ENCODE results near the gene SHB.

Gene SHB

GRCh38 chr9:38006163-38006562 is 62.9 kb downstream of the SHB start:
- Mint-ChIP-seq H3K9me3 (no peaks in the 10 kb centered on the region), H3K27ac (no peak overlapping the region), H3K4me3 (no peak overlapping the region), H3K4me1 (ENCODE audit: low read depth) (peaks cover 29% of the 10 kb centered on the region), H3K27me3 (no peaks in the 10 kb centered on the region), H3K36me3 (ENCODE audit: low read depth) (no peaks in the 10 kb centered on the region)

DNA sequence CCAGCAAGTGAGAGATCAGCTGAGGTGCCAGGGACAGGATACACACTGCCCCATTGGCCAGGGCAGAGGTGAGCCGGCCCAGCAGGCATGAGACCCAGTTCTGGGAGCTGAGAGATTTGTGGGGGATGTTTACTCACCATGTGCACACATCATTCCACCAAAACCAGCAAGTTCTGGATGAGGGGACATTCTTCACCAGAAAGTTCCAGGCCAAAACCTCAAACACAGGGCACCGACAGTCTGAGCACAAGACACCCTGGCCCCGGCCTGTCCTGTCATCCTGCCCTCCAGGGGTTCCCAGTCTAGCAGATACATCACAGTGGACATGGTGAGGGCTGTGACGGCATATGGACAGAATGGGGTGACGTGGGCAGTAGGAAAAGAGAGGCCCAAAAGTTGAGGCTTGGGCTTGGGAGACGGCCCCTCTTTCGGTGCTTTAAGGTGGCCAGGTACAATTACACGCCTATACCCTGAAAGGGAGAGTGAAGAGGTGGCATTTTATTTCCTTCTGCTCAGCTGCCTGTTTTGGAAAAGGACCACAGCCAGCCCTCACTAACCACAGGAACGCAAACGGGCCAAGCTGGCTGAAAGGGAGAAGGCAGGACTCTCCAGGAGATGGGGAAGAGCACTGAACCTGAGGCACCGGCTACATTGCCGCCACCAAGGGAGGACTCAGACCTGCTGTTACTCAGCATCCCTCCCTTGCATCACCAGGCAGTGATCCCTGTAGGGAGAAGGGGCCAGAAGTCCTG is 64.0 kb downstream of the SHB start:
- no peaks in the 10 kb centered on the region for H3K27me3 Mint-ChIP-seq
- H3K4me1 Mint-ChIP-seq (ENCODE audit: low read depth), result peaks cover 29% of the 10 kb centered on the region
- no peaks in the 10 kb centered on the region for H3K9me3 Mint-ChIP-seq
- peak overlapping the region; percentile 45 for H3K27ac Mint-ChIP-seq
- H3K36me3 Mint-ChIP-seq (ENCODE audit: low read depth), result no peaks in the 10 kb centered on the region
- no peak overlapping the region for H3K4me3 Mint-ChIP-seq

DNA sequence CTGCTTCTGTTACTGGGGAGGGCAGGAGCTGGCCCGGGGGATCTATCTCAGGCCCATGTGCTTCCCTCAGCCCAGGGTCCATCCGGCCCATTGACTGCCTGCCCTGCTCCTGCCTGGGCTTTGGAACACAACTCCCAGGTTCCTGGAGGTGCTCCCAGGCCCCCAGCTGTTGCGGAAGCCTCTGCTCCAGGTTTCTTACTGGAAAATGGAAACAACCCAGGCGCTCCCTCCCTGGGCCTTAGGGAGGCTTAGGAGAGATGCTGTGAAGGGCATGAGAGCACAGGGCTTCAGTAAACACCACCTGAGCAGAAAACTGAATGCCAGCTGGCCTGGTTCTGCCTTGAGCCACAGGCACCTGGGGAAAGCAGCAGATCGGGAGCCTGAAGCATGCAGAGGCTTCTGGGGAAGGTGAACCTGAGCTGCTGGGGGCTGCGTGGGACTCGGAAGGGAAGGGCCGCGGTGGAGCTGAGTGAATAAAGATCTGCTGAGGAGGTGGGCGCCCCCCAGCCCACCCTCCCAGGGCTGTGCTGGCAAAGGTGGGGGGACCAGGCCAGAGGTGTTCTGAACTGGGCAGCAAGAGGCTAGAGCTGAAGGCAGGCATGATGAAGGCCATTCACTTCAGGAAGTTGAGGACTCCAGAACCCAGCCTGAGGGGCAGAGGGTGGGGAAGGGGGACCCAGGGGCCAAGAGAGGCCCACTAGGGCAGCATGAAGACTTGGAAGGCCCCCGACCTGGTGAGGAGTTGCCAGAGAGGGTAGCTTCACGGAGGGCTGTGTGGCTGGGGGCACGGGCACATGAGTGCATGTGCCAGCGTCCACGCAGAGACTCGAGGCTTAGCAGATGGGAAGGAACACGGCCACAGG is 64.8 kb downstream of the SHB start:
- Mint-ChIP-seq H3K27ac (no peak overlapping the region), H3K36me3 (ENCODE audit: low read depth) (no peaks in the 10 kb centered on the region), H3K9me3 (no peaks in the 10 kb centered on the region), H3K4me1 (ENCODE audit: low read depth) (peaks cover 32% of the 10 kb centered on the region), H3K4me3 (no peak overlapping the region), H3K27me3 (no peaks in the 10 kb centered on the region)

GRCh38 chr9:38003230-38003629 is 65.8 kb downstream of the SHB start:
- H3K4me1 Mint-ChIP-seq (ENCODE audit: low read depth), result peaks cover 30% of the 10 kb centered on the region
- no peak overlapping the region for H3K27ac Mint-ChIP-seq
- no peaks in the 10 kb centered on the region for H3K27me3 Mint-ChIP-seq
- H3K9me3 Mint-ChIP-seq, result no peaks in the 10 kb centered on the region
- H3K36me3 Mint-ChIP-seq (ENCODE audit: low read depth), result no peaks in the 10 kb centered on the region
- H3K4me3 Mint-ChIP-seq, result no peak overlapping the region

DNA sequence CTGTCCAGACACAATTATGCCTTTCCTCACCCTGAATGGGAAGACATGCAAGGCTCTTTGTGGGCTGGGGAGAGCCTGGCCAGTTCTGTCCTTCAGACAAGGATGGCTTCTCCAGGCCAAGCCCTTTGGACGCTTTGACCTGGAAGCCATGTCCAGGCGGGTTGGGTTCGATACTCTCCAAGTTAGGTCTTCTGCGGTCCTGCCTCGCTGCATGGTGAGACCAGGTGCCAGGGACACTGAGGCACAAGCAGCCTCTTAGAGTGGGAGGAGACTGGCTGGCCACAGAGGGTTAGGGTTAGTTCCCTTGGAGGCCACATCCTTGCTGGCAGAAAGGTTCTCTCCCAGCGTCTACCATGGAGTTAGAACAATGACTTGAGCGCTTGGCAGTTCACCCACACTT is 67.6 kb downstream of the SHB start:
- H3K4me1 Mint-ChIP-seq (ENCODE audit: low read depth), result peaks cover 14% of the 10 kb centered on the region
- H3K27ac Mint-ChIP-seq, result no peak overlapping the region
- H3K9me3 Mint-ChIP-seq, result no peaks in the 10 kb centered on the region
- H3K4me3 Mint-ChIP-seq, result no peak overlapping the region
- H3K27me3 Mint-ChIP-seq, result no peaks in the 10 kb centered on the region
- H3K36me3 Mint-ChIP-seq (ENCODE audit: low read depth), result no peaks in the 10 kb centered on the region

GRCh38 chr9:38000735-38001134 is 68.3 kb downstream of the SHB start:
- Mint-ChIP-seq H3K4me1 (ENCODE audit: low read depth) (peaks cover 15% of the 10 kb centered on the region), H3K27me3 (no peaks in the 10 kb centered on the region), H3K27ac (peak overlapping the region; percentile 13), H3K9me3 (no peaks in the 10 kb centered on the region), H3K4me3 (no peak overlapping the region), H3K36me3 (ENCODE audit: low read depth) (no peaks in the 10 kb centered on the region)

- Mint-ChIP-seq H3K4me3 (no peak overlapping the region), H3K27me3 (no peaks in the 10 kb centered on the region)
Measured at GRCh38 chr9:38000332-38000731, 68.7 kb downstream of the SHB start.

DNA sequence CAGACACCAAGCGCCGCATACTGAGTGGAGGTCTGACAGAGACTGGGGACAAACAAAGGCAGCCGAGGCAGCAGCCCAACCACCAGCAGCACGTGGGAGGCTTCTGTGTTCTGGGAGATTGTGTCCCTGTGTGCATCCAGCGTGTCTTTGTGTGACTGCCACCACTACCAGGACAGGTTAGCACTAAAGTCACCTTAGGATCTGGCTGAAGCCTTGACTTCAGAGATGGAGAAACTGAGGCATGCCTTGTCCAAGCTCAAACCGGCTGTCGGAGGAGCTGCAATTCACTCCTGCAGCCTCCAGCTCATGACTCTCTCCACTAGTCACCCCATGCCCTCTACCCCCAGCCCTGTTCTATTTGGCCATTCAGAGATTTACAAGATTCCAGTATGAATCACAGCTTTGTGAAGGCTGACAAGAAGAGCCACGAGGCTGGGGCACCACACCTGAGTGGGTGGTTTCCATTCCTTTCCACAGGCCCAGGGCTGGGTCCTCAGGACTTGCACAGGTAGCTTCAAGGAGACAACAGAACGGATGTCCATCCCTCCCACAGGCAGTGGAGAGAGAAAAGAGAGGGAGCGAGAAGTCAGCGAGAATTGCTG is 69.3 kb downstream of the SHB start:
- H3K4me3 Mint-ChIP-seq, result no peak overlapping the region
- no peaks in the 10 kb centered on the region for H3K36me3 Mint-ChIP-seq (ENCODE audit: low read depth)
- no peak overlapping the region for H3K27ac Mint-ChIP-seq

More at GRCh38 chr9:38000332-38000731, 68.7 kb downstream of the SHB start:
- H3K4me1 Mint-ChIP-seq (ENCODE audit: low read depth), result peaks cover 19% of the 10 kb centered on the region
- no peaks in the 10 kb centered on the region for H3K9me3 Mint-ChIP-seq
- H3K27ac Mint-ChIP-seq, result no peak overlapping the region
- H3K36me3 Mint-ChIP-seq (ENCODE audit: low read depth), result no peaks in the 10 kb centered on the region

DNA sequence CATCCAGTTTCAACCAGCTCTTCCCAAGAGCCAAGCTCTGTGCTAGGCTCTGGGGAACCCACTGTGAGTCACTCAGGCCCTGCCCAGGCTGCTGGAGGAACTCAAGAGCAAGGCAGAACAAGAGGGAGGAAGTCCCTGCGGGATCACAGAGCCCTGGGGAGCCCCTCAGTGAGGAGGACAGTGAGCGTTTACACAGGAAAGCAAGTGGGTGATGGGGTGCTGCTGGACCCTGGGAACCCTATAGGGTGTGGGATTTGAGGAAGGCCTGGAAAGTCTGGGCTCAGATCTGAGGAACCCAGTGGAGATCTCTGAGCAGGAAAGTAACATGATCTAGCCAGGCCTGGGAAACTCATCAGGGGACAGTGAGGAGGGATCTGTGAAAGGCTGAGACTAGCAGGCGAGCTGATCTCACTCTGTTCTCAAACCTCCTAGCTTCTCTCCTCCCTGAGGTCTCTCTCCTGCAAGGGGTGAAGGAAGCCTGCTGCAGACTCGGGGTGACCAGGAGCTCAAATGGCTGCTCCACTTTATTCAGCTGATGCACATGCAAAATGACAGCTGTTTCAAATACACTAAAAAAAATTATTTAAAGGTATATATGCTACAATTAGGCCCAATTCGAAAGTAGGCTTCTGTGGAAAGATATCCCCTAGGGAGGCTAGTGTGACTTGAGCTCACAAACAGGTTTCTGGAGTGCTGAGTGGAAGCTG is 70.0 kb downstream of the SHB start:
- Mint-ChIP-seq H3K4me1 (ENCODE audit: low read depth) (peaks cover 32% of the 10 kb centered on the region), H3K36me3 (ENCODE audit: low read depth) (no peaks in the 10 kb centered on the region), H3K27ac (no peak overlapping the region), H3K27me3 (peaks cover 3% of the 10 kb centered on the region), H3K4me3 (no peak overlapping the region), H3K9me3 (no peaks in the 10 kb centered on the region)

More for the DNA sequence above, 69.3 kb downstream of the SHB start:
- H3K27me3 Mint-ChIP-seq, result no peaks in the 10 kb centered on the region
- peaks cover 26% of the 10 kb centered on the region for H3K4me1 Mint-ChIP-seq (ENCODE audit: low read depth)
- H3K9me3 Mint-ChIP-seq, result no peaks in the 10 kb centered on the region

DNA sequence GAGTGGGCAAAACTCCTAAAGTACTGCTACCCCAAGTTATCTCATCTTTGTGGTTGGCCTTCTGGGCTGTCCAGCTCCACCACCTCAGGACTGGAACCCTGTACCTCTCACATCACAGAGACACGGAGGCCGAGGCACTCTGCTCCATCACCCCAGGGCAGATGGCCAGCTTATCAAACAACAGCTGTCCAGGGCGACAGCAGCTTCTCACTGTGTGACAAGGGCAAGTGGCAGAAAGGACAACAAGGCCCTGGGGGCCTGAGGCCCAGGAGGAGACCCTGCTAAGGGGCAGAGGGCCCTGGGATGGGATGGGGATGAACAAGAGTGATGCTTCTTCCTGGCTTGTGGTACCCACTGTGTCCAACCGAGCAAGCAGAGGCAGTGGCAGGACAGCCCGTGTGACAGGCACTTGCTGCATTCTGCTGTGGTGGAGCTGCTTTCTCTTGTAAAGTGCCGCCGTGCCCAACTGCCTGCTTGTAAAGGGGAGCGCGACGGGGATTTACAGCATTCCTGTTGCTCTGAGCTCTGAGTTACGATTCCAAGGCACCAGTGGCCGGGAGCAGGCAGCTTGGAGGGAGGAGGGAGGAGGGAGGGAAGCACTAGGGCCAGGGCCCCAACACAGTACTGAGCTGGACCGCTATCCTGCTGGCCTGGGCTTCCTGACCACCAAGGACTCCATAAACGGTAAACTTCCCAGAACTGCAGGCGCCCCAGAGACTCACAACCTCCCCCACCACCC is 71.2 kb downstream of the SHB start:
- peaks cover 29% of the 10 kb centered on the region for H3K4me1 Mint-ChIP-seq (ENCODE audit: low read depth)
- H3K4me3 Mint-ChIP-seq, result no peak overlapping the region
- H3K27me3 Mint-ChIP-seq, result peaks cover 3% of the 10 kb centered on the region
- H3K27ac Mint-ChIP-seq, result no peak overlapping the region
- no peaks in the 10 kb centered on the region for H3K9me3 Mint-ChIP-seq
- no peaks in the 10 kb centered on the region for H3K36me3 Mint-ChIP-seq (ENCODE audit: low read depth)

- peaks cover 3% of the 10 kb centered on the region for H3K27me3 Mint-ChIP-seq
- H3K9me3 Mint-ChIP-seq, result no peaks in the 10 kb centered on the region
- H3K4me1 Mint-ChIP-seq (ENCODE audit: low read depth), result peaks cover 29% of the 10 kb centered on the region
- H3K27ac Mint-ChIP-seq, result no peak overlapping the region
- H3K36me3 Mint-ChIP-seq (ENCODE audit: low read depth), result no peaks in the 10 kb centered on the region
- no peak overlapping the region for H3K4me3 Mint-ChIP-seq
Measured at GRCh38 chr9:37996819-37997217, 72.2 kb downstream of the SHB start.

- H3K36me3 Mint-ChIP-seq (ENCODE audit: low read depth), result no peaks in the 10 kb centered on the region
- H3K4me3 Mint-ChIP-seq, result no peak overlapping the region
- H3K27ac Mint-ChIP-seq, result no peak overlapping the region
- no peaks in the 10 kb centered on the region for H3K9me3 Mint-ChIP-seq
- peaks cover 29% of the 10 kb centered on the region for H3K4me1 Mint-ChIP-seq (ENCODE audit: low read depth)
- H3K27me3 Mint-ChIP-seq, result peaks cover 3% of the 10 kb centered on the region
Measured at GRCh38 chr9:37995961-37996818, 72.8 kb downstream of the SHB start.

DNA sequence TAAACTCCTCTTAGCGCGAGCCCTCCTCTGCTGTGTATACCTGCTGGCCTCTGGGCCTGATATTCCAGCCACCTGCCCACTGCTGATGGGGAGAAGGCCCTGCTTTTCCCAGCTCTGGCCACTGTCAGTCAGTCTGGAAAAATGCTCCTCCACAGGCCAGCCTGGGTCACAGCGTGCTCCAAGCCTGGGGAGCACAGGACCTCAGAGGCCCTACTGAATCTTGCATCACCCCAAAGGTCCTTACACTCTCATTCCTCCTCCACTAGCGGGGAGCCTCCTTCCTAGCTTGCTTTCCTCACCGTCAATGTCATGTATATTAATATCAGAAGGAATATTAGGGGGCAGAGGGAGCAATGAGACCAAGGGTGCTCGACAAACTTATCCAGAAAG is 73.7 kb downstream of the SHB start:
- peaks cover 3% of the 10 kb centered on the region for H3K27me3 Mint-ChIP-seq
- H3K9me3 Mint-ChIP-seq, result no peaks in the 10 kb centered on the region
- no peak overlapping the region for H3K4me3 Mint-ChIP-seq
- H3K36me3 Mint-ChIP-seq (ENCODE audit: low read depth), result no peaks in the 10 kb centered on the region
- H3K27ac Mint-ChIP-seq, result no peak overlapping the region
- H3K4me1 Mint-ChIP-seq (ENCODE audit: low read depth), result peaks cover 29% of the 10 kb centered on the region

Data from stimulated activated naive CD8-positive, alpha-beta T cell treated with anti-CD3 and anti-CD28 coated beads, Interleukin-15, Interleukin-2, amounts not matched to agents 100 ng/mL and 50 ng/mL, for 24 hours (primary cell).